Endothelial cell (in vitro differentiated cells): Measurements from ENCODE around the gene PLD5. TPM values are rescaled to one million over a fixed set of nuclear protein-coding genes. Genes with fewer than 3 reads are reported as not detected.

ENCODE experiments used
- DNase-seq: peaks from one replicate; pipeline ENCODE4 v3.0.0; 2021; ENCODE audit warnings: low spot score
- H3K27ac Mint-ChIP-seq: one replicate; pipeline ENCODE4 v1.8.0; 2021; ENCODE audit warnings: mixed read lengths, inconsistent platforms; ENCODE audit not compliant: unreplicated experiment
- H3K27me3 Mint-ChIP-seq: one replicate; pipeline ENCODE4 v1.8.0; 2021; ENCODE audit warnings: mild to moderate bottlenecking, moderate library complexity, mixed read lengths, inconsistent platforms; ENCODE audit not compliant: unreplicated experiment
- H3K36me3 Mint-ChIP-seq: one replicate; pipeline ENCODE4 v1.8.0; 2021; ENCODE audit warnings: mild to moderate bottlenecking, low read depth, mixed read lengths, inconsistent platforms; ENCODE audit not compliant: unreplicated experiment
- H3K4me1 Mint-ChIP-seq: one replicate; pipeline ENCODE4 v1.8.0; 2021; ENCODE audit warnings: mild to moderate bottlenecking, mixed read lengths, inconsistent platforms; ENCODE audit not compliant: unreplicated experiment
- H3K4me3 Mint-ChIP-seq: one replicate; pipeline ENCODE4 v1.8.0; 2021; ENCODE audit warnings: mild to moderate bottlenecking, mixed read lengths, inconsistent platforms; ENCODE audit not compliant: unreplicated experiment
- H3K9me3 Mint-ChIP-seq: one replicate; pipeline ENCODE4 v1.8.0; 2021; ENCODE audit warnings: mixed read lengths, inconsistent platforms; ENCODE audit not compliant: unreplicated experiment
- CTCF ChIP-seq: fragments of 200-600 bp; sonication (generic); IDR thresholded peaks from one replicate; pipeline ENCODE4 v1.5.0; 2021; ENCODE audit warnings: antibody characterized with exemption; ENCODE audit not compliant: unreplicated experiment
- total RNA-seq: library from RNA; stranded (reverse); fragmentation: NEBNext Ultra II Directional; extraction: Animal tissue kit (Norgen Biotek cat#: 25700); gene quantifications from one replicate; pipeline ENCODE4 v1.2.1, GENCODE V29; 2021; ENCODE audit not compliant: unreplicated experiment

PLD5 gene
- total RNA-seq, 1 donor from 2014 or later: not detected

DNA sequence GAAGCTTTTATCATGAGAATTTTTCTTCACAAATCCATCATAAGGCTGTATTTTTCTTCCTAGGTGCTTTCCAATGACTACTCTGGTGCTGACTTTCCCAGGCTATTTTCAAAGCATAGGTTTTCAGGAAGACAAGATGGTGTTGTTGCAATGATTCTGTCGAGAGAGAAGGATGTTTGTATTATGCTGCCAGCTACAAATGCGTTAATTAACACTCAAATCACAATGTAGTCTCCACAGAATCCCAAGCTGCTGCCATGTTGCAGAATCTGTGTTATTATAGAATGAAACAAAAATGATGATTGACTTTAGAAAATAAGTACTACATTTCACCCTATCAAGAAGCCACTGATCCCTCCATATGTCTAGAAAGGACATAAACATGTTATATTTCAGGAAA lies 346.1 kb downstream of the PLD5 start:
- DNase-seq: no peak
- Mint-ChIP-seq H3K4me3 (no peak overlapping the region), H3K9me3 (no peaks in the 10 kb centered on the region), H3K36me3 (no peaks in the 10 kb centered on the region), H3K27ac (no peak overlapping the region), H3K4me1 (no peaks in the 10 kb centered on the region), H3K27me3 (peaks cover 2% of the 10 kb centered on the region)
- no peak for TF ChIP-seq CTCF

DNA sequence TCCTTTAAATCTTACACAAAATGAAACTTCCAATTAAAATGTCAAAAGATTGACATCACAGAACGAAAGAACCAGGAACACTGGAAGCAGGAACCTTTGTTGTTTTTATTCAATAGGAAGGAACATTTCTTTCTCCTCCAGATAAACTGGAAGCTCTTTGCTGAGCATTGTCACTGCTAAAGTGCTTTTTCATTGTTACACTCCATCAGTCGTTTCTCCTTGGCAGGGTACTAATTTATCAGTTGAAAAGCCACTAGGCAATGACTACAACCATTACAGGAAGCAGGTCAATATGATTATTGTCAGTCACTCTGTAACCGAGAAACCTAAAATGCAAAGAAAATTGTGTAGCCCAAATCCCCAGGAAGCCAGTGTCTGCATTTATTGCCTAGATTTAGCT lies 362.4 kb downstream of the PLD5 start:
- Mint-ChIP-seq H3K36me3 (no peaks in the 10 kb centered on the region), H3K4me1 (no peaks in the 10 kb centered on the region), H3K4me3 (no peak overlapping the region), H3K9me3 (no peaks in the 10 kb centered on the region), H3K27me3 (peaks cover 3% of the 10 kb centered on the region), H3K27ac (no peak overlapping the region)
- TF ChIP-seq CTCF: no peak
- no peak for DNase-seq

DNA sequence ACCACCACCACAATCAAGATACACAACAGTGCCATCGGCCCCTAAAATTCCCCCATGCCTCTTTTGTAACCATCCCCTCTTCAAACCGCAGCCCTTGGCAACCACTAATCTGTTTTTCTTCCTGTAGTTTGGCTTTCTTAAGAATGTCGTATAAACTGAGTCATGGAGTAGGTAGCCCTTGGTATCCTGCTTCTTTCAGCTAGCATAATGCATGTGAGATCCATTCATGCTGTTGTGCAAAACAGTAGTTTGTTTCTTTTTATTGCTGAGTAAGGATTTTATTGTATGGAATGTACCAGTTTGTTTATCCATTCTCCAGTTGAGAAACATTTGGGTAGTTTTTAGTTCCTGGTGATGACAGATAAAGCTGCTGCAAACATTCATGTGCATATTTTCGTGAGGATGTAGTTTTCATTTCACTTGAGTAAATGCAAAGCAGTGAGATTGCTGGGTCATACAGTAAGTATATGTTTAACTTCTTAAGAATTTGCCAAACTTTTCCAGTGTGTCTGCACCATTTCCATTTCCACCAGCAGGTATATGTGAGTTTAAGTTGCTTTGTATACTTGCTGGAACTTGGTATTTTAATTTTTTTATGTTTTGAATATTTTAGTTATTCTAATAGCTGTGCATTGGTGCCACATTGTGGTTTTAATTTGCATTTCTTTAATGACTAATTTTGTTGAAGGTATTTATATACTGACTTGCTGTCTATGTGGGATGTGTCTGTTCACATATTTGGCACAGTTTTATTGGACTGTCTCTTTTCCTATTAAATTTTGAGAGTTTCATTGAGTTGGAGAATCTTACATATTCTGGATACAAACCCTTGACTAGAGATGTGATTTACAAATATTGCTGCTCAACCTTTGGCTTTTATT lies 377.2 kb downstream of the PLD5 start:
- H3K4me3 Mint-ChIP-seq: no peak overlapping the region
- no peak for DNase-seq
- no peak for TF ChIP-seq CTCF
- no peak overlapping the region for H3K27ac Mint-ChIP-seq
- H3K4me1 Mint-ChIP-seq: no peaks in the 10 kb centered on the region
- H3K9me3 Mint-ChIP-seq: no peaks in the 10 kb centered on the region
- no peaks in the 10 kb centered on the region for H3K27me3 Mint-ChIP-seq
- no peaks in the 10 kb centered on the region for H3K36me3 Mint-ChIP-seq

DNA sequence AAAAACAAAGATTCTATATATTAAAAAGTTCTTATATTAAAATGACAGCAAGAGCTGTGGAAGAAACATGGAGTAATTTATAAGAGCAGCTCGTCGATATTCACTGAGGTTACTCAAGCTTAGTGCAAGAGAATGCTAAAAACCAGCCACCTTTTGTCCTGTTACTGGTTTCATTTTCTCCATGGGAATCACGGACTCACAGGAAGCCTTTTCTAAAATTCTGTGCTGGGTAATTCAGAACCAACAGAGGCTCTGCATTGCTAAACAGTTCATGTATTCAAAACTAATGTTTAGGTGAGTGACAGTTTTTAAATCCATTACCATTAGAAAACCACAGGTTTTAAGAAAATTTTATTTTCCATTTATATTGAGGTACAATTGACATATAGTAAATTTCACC lies 377.8 kb downstream of the PLD5 start:
- Mint-ChIP-seq H3K27ac (no peak overlapping the region), H3K4me3 (no peak overlapping the region), H3K9me3 (no peaks in the 10 kb centered on the region)

More for the DNA sequence above, 377.8 kb downstream of the PLD5 start:
- H3K36me3 Mint-ChIP-seq: no peaks in the 10 kb centered on the region
- no peaks in the 10 kb centered on the region for H3K27me3 Mint-ChIP-seq
- DNase-seq: no peak
- no peak for TF ChIP-seq CTCF
- H3K4me1 Mint-ChIP-seq: no peaks in the 10 kb centered on the region
